Measurements from ENCODE around the gene TMEM164.

- no peak for TF ChIP-seq CTCF (conservative IDR thresholded peaks at IDR 0.05)
- TF ChIP-seq ZFX (IDR thresholded peaks at IDR 0.05) = no peak
These were observed 40.6 kb downstream of the TMEM164 start for GRCh38 chrX:110043506-110043905.

Data from C4-2B (cell line).